IPS-15b (cell line): ENCODE data around the gene TMTC1.

Source experiments
- H3K27me3 ChIP-seq: one replicate; pipeline ENCODE4 v1.6.1; 2013; ENCODE audit warnings: low read length; ENCODE audit not compliant: control insufficient read depth, insufficient read depth
- H3K36me3 ChIP-seq: one replicate; pipeline ENCODE4 v1.6.1; 2013; ENCODE audit warnings: low read length; ENCODE audit not compliant: control insufficient read depth, insufficient read depth
- H3K4me1 ChIP-seq: one replicate; pipeline ENCODE4 v1.6.1; 2013; ENCODE audit warnings: mild to moderate bottlenecking, low read length; ENCODE audit not compliant: control insufficient read depth, insufficient read depth
- H3K4me3 ChIP-seq: one replicate; pipeline ENCODE4 v1.5.1; 2013; ENCODE audit warnings: low read depth, low read length
- H3K9ac ChIP-seq: one replicate; pipeline ENCODE4 v1.6.1; 2013; ENCODE audit warnings: low read depth, mild to moderate bottlenecking, low read length
- H3K9me3 ChIP-seq: one replicate; pipeline ENCODE4 v1.6.1; 2013; ENCODE audit warnings: mild to moderate bottlenecking, low read length; ENCODE audit not compliant: control insufficient read depth, insufficient read depth

The TMTC1 gene

DNA sequence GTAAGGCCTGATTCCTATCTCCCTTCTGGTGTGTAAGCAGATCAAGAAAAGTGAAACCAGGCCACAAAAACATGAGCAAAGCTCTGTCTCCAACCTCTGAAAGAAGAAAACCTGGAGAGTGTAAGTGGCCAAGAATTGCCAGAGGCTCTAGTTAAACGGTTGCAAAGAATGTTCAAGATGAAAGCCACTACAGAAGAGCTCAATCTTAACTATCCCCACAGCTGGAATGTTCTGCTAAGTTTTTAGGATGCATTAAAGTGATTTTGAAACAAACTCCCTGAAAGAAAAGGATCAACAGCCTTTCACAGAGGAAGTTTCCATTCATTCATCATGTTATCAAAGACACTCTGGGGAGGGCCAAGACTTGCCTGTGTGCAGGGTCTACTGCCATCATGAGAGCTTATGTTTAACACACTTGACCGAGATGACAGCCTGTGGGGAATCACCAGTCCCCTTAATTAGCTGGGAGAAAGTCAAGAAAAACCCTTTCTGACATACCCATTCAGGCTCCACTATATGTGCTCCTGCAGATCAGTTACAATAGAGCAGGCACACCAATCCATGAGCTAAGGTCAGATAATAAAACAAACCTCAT is 158.3 kb downstream of the TMTC1 start:
- Histone ChIP-seq H3K9me3 (no peaks in the 10 kb centered on the region), H3K36me3 (peaks cover 3% of the 10 kb centered on the region), H3K4me3 (no peak overlapping the region), H3K4me1 (no peaks in the 10 kb centered on the region), H3K9ac (no peak overlapping the region), H3K27me3 (no peaks in the 10 kb centered on the region)

DNA sequence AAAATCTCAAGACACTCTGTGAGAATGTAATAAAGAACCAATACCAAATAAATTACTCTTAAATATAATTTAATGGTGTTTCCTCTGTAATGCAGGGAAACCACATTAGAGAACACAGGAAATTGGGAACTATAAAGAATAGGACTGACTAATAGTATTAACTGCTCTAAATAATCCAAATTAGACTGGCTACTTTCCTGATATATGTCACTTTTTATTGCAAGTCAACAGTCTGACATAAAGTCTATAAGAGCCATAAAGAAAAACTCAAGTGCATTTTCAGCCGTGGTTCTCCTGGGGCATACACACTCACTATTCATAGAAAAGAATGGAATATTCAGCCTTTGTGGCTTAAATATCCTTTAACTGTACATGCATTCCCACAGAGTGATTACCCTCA is 161.5 kb downstream of the TMTC1 start:
- no peak overlapping the region for H3K4me3 ChIP-seq
- H3K4me1 ChIP-seq = no peaks in the 10 kb centered on the region
- H3K9ac ChIP-seq = no peak overlapping the region
- no peaks in the 10 kb centered on the region for H3K9me3 ChIP-seq
- no peaks in the 10 kb centered on the region for H3K36me3 ChIP-seq
- no peaks in the 10 kb centered on the region for H3K27me3 ChIP-seq

- H3K27me3 ChIP-seq = no peaks in the 10 kb centered on the region
- no peaks in the 10 kb centered on the region for H3K9me3 ChIP-seq
- no peaks in the 10 kb centered on the region for H3K36me3 ChIP-seq
- H3K4me1 ChIP-seq = no peaks in the 10 kb centered on the region
- no peak overlapping the region for H3K9ac ChIP-seq
- no peak overlapping the region for H3K4me3 ChIP-seq
Measured at GRCh38 chr12:29620030-29620429, 163.7 kb downstream of the TMTC1 start.

- Histone ChIP-seq H3K4me1 (no peaks in the 10 kb centered on the region), H3K36me3 (no peaks in the 10 kb centered on the region), H3K4me3 (no peak overlapping the region), H3K27me3 (no peaks in the 10 kb centered on the region), H3K9ac (no peak overlapping the region), H3K9me3 (no peaks in the 10 kb centered on the region)
Measured at GRCh38 chr12:29617407-29617803, 166.3 kb downstream of the TMTC1 start.

DNA sequence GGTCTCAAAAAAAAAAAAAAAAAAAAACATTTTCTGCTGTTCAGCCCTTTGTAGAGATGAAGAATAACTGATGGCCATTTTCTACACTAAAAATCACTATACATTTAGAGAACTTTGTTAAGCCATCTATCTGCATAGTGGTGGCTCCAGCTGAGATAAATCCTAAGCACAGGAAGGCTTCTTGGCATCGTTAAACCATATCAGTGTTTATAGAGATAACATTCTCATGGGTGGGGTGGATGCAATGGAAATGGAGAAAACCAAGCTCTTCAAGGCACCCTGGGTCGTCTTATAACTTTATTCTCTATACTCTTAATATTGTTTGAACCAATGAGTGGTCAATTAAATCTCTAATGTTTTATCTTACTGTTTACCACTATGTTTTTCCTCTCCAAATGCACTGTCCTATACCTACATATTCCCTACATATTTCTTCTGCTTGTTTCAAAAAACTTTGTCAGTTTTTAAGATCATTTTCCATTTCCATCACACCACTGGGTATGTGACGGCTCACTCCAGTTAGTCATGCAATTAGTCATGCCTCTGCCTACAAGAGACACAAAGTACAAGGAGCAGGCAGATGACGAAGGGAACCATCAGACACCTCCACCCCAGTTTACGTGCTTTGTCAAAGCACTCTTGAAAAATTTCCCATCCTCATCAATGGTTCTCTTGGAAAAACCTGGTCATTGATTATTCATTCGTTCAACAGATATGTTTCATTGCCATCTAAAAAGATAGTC is 166.9 kb downstream of the TMTC1 start:
- Histone ChIP-seq H3K27me3 (no peaks in the 10 kb centered on the region), H3K36me3 (no peaks in the 10 kb centered on the region), H3K9ac (no peak overlapping the region), H3K4me1 (no peaks in the 10 kb centered on the region), H3K4me3 (no peak overlapping the region), H3K9me3 (no peaks in the 10 kb centered on the region)

DNA sequence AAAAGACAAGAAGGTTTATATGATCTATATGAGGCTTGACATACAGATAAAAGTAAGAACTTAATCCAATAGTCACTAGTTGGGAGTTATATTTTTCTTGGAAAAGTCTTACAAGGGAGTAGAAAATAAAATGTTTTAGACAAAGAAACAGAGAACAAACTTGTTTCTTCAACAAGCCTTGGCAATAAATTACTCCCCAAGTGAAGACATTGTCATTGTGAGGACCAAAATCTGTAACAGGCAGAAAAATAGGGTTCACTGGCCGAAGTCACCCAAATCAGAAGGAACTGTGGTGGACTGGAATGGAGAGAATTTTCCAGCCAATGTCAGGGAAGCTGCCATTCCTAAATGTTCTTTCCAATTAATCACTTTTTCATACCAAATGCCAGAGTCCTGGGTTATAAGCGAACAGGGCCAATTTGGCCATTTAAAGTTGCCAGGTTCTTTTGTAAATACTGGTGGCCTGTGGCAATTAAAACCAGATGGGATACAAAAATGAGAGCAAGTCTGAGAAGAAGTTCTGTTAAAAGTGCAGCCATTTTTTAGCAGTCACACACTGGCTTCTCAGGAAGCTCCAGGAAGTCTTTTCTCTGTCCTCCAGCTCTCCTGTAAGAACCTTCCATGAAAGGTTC is 168.9 kb downstream of the TMTC1 start:
- Histone ChIP-seq H3K9me3 (no peaks in the 10 kb centered on the region), H3K9ac (no peak overlapping the region), H3K27me3 (no peaks in the 10 kb centered on the region), H3K4me3 (no peak overlapping the region), H3K4me1 (no peaks in the 10 kb centered on the region), H3K36me3 (no peaks in the 10 kb centered on the region)

- Histone ChIP-seq H3K27me3 (no peaks in the 10 kb centered on the region), H3K9ac (no peak overlapping the region), H3K36me3 (no peaks in the 10 kb centered on the region), H3K9me3 (no peaks in the 10 kb centered on the region), H3K4me3 (no peak overlapping the region), H3K4me1 (no peaks in the 10 kb centered on the region)
Measured at GRCh38 chr12:29612912-29613311, 170.8 kb downstream of the TMTC1 start.

DNA sequence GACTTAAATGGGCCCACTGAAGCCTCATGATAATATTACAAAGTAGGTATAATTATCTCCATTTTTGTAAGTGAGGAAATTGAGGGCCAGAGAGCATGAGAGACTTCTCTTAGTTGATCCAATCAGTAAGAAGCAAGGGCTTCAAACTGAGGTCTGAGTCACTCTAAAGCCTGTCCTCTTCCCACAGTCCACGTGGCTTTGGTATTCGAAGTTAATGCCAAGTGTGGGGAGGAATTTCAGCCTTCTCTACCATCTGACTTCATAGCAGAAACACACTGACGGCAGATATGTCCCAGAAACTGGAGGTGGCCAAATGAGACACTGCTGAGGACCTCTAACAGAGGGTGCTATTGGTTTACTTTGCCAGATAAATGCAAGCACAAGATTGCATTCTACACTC is 171.8 kb downstream of the TMTC1 start:
- H3K36me3 ChIP-seq = no peaks in the 10 kb centered on the region
- H3K9me3 ChIP-seq = no peaks in the 10 kb centered on the region
- H3K4me1 ChIP-seq = no peaks in the 10 kb centered on the region
- H3K27me3 ChIP-seq = no peaks in the 10 kb centered on the region
- no peak overlapping the region for H3K4me3 ChIP-seq
- no peak overlapping the region for H3K9ac ChIP-seq

DNA sequence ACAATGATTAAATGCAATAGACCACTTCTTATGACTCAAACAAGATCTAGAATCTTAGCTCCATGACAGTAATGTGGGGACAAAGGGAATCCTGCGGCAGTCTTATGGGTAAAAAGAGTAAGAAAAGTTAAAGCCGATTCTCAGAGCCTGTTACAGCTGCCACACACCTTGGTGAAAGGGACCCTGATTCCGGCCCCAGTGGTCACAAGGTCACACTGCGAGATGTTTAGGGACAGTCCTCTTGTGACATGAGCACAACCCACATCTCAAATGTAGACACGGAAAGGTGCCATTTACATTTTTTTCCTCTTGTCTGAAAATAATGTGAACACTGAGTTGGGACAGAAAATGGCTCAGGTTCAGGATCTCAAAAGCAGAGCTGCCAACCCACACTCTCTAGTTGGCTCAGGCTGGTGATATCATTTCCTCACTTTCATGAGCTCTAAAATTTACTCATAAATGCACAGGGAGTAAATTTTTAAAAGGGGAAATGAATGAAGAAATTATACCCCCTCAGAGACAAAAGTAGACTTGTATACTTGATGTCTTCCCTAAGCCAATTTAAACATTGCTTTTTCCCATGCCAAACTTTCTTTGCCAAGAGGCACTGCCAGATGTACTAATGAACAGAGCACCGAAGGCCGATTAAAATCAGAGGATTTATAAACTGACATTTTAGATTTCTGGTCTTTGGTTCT is 173.1 kb downstream of the TMTC1 start:
- Histone ChIP-seq H3K4me3 (no peak overlapping the region), H3K9me3 (no peaks in the 10 kb centered on the region), H3K9ac (no peak overlapping the region), H3K36me3 (no peaks in the 10 kb centered on the region), H3K27me3 (no peaks in the 10 kb centered on the region), H3K4me1 (no peaks in the 10 kb centered on the region)

GRCh38 chr12:29609431-29610215 is 174.1 kb downstream of the TMTC1 start:
- Histone ChIP-seq H3K9ac (no peak overlapping the region), H3K4me3 (no peak overlapping the region), H3K27me3 (no peaks in the 10 kb centered on the region), H3K36me3 (no peaks in the 10 kb centered on the region), H3K4me1 (no peaks in the 10 kb centered on the region), H3K9me3 (no peaks in the 10 kb centered on the region)

DNA sequence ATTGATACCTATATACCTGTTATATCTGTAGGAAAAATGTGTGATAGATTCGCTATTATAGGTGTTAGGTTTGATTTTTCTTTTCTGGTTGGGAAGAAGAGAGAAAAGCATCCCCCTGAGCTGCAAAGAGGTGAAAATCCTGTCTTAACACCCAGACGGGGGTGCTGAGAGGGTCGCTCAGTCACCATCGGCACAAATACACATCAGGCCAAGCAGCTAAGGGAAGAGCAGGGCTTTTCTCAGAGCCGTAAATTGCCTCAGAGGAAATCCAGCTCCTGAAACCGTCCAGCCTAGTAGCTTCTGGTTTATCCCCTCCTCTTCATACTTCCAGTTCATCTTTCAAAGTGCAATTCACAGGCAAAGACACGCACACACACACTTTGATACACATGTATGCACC is 175.2 kb downstream of the TMTC1 start:
- Histone ChIP-seq H3K36me3 (no peaks in the 10 kb centered on the region), H3K4me1 (no peaks in the 10 kb centered on the region), H3K9ac (no peak overlapping the region), H3K4me3 (no peak overlapping the region), H3K9me3 (no peaks in the 10 kb centered on the region), H3K27me3 (no peaks in the 10 kb centered on the region)
